ENCODE measurements around the gene EPN1.

The EPN1 gene

DNA sequence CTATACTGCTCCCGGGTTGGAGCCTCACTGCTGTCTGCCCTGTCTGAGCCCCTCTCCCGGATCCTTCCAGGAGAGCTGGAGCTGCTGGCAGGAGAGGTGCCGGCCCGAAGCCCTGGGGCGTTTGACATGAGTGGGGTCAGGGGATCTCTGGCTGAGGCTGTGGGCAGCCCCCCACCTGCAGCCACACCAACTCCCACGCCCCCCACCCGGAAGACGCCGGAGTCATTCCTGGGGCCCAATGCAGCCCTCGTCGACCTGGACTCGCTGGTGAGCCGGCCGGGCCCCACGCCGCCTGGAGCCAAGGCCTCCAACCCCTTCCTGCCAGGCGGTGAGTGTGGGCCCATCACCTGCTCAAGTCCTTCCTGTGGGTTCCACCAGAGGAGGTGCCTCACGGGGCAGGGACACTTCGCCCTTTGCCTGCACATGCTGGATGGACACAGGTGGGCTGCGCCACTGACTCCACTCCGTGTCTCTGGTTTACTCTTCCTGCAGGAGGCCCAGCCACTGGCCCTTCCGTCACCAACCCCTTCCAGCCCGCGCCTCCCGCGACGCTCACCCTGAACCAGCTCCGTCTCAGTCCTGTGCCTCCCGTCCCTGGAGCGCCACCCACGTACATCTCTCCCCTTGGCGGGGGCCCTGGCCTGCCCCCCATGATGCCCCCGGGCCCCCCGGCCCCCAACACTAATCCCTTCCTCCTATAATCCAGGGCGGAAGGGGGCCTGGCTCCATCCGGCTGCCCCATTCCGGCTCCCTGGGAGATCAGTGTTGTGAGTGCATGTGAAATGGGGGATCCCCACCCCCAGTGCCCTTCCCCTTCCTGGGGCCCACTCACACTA lies 19.8 kb downstream of the EPN1 start:
- Histone ChIP-seq H3K36me3 (ENCODE audit: control insufficient read depth, insufficient read depth, low read length) (no peaks in the 10 kb centered on the region), H3K4me2 (ENCODE audit: low read length) (no peak overlapping the region), H3K27me3 (ENCODE audit: control insufficient read depth, insufficient read depth, low read length) (no peaks in the 10 kb centered on the region), H3K4me3 (ENCODE audit: low read depth, low read length) (no peak overlapping the region), H3K9ac (no peak overlapping the region), H2AFZ (no peak overlapping the region), H3K27ac (no peak overlapping the region), H3K9me3 (ENCODE audit: control insufficient read depth, low read length) (no peaks in the 10 kb centered on the region), H3K4me1 (peaks cover 6% of the 10 kb centered on the region), H3K79me2 (peaks cover 5% of the 10 kb centered on the region)
- no peak for TF ChIP-seq CTCF (IDR thresholded peaks at IDR 0.05)

DNA sequence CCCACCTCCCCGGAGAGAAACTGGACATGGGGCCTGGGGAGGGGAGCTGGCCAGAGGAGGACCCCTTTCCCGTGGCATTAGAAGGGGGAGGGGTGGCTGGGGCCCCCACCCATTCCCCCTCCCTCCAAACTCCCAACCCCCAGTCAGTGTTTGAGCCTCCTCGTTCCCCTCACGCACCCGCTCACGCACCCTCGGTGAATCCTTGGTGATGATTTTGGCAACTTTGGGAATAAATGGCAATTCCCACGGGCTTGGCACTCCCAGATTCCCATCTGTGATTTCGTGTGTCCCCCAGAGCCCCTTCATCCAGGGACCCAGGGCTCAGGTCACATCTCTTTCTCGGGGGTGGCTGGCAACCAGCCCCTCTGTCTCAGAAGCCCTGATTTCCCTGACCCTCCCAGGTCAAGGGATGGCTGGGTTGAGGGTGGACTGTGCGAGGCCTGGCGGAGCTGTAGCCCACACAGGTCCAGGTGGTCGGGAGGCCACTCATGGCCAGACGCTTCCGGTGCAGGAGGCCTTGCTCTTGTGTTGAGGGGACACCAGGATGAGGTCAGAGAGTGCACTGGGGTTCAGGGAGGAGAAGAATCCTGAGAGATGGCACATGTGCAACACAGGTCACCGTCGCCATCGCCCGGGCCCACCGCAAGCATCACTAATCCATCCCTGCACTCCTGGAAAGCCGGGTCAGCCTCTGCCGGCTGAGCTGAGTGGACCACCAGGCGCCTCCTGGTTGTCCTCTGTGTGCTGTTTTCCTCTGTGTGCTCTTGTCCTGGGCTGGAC lies 20.7 kb downstream of the EPN1 start:
- no peaks in the 10 kb centered on the region for H3K27me3 ChIP-seq (ENCODE audit: control insufficient read depth, insufficient read depth, low read length)
- no peaks in the 10 kb centered on the region for H3K9me3 ChIP-seq (ENCODE audit: control insufficient read depth, low read length)
- no peak overlapping the region for H3K4me2 ChIP-seq (ENCODE audit: low read length)
- no peak overlapping the region for H2AFZ ChIP-seq
- no peak overlapping the region for H3K9ac ChIP-seq
- H3K4me3 ChIP-seq (ENCODE audit: low read depth, low read length), result no peak overlapping the region
- no peaks in the 10 kb centered on the region for H3K36me3 ChIP-seq (ENCODE audit: control insufficient read depth, insufficient read depth, low read length)
- TF ChIP-seq CTCF (IDR thresholded peaks at IDR 0.05), result no peak
- no peaks in the 10 kb centered on the region for H3K4me1 ChIP-seq
- peaks cover 2% of the 10 kb centered on the region for H3K79me2 ChIP-seq
- no peak overlapping the region for H3K27ac ChIP-seq

DNA sequence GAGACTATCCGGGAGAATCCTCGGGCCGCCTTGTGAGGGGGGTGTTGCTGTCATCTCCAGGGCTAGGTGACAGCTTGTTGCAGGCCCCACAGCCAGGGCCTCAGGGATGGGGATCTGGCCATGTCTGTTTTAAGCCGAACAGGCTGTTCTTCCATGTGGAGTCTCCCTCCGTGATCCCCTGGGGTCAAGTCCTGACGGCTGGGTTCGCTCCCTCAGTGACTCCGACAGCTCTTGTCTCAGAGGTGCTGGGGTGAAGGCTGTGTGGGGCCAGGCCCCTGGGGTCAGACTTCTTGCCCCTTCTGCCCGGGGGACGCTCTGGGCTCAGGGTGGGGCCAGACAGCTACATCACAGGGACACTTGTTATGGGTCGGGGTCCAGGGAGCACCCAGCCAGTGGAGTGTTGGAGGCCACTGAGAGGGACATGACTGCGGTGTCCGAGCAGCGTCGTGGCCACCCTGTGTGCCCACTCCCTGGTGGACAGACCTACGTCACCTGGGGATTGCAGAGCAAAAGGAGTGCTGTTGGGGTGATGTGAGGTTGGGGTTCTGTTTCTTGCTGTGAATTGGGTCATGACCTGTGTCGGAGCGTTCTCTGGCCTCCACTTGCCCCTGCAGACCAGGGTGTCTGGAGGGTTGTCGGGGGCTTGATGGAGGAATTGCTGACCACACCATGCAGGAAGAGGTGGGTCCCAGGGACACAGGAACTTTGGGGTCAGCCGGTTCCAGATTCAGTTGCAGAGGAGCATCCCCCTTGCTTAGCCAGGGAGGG lies 21.5 kb downstream of the EPN1 start:
- Histone ChIP-seq H3K4me3 (ENCODE audit: low read depth, low read length) (no peak overlapping the region), H3K4me2 (ENCODE audit: low read length) (no peak overlapping the region), H3K36me3 (ENCODE audit: control insufficient read depth, insufficient read depth, low read length) (no peaks in the 10 kb centered on the region), H3K9ac (no peak overlapping the region), H3K9me3 (ENCODE audit: control insufficient read depth, low read length) (no peaks in the 10 kb centered on the region), H2AFZ (no peak overlapping the region), H3K27me3 (ENCODE audit: control insufficient read depth, insufficient read depth, low read length) (no peaks in the 10 kb centered on the region), H3K27ac (no peak overlapping the region), H3K4me1 (no peaks in the 10 kb centered on the region), H3K79me2 (no peaks in the 10 kb centered on the region)
- TF ChIP-seq CTCF (IDR thresholded peaks at IDR 0.05), result no peak

GRCh38 chr19:55697069-55697440 lies 22.0 kb downstream of the EPN1 start:
- H3K36me3 ChIP-seq (ENCODE audit: control insufficient read depth, insufficient read depth, low read length), result no peaks in the 10 kb centered on the region

More at GRCh38 chr19:55697069-55697440, 22.0 kb downstream of the EPN1 start:
- TF ChIP-seq CTCF (IDR thresholded peaks at IDR 0.05), result no peak
- Histone ChIP-seq H3K4me3 (ENCODE audit: low read depth, low read length) (no peak overlapping the region), H2AFZ (no peak overlapping the region), H3K79me2 (no peaks in the 10 kb centered on the region), H3K4me1 (no peaks in the 10 kb centered on the region), H3K9ac (no peak overlapping the region), H3K4me2 (ENCODE audit: low read length) (no peak overlapping the region), H3K9me3 (ENCODE audit: control insufficient read depth, low read length) (no peaks in the 10 kb centered on the region), H3K27ac (no peak overlapping the region), H3K27me3 (ENCODE audit: control insufficient read depth, insufficient read depth, low read length) (no peaks in the 10 kb centered on the region)

All from parathyroid adenoma (tissue), 2 donors.